Smooth muscle cell (in vitro differentiated cells): Measurements from ENCODE around the gene MRPS27. TPM values are rescaled to one million over a fixed set of nuclear protein-coding genes. Genes with fewer than 3 reads are reported as not detected.

Source experiments
- DNase-seq: peaks from one replicate; lab custom pipeline; 2025; ENCODE audit not compliant: unreplicated experiment; lab: John Stamatoyannopoulos, UW
- H2AFZ ChIP-seq: fragments of 200-600 bp; sonication (generic); 2 replicates; pipeline ENCODE4 v1.6.0; 2016; ENCODE audit warnings: antibody characterized with exemption, low read depth, mild to moderate bottlenecking
- H3F3A ChIP-seq: fragments of 200-600 bp; sonication (generic); 2 replicates; pipeline ENCODE4 v1.6.0; 2017; ENCODE audit warnings: antibody characterized with exemption, low read depth
- H3K27ac ChIP-seq: fragments of 200-600 bp; sonication (generic); 2 replicates; pipeline ENCODE4 v1.5.1; 2016; ENCODE audit warnings: low read depth, mild to moderate bottlenecking
- H3K27me3 ChIP-seq: fragments of 200-600 bp; sonication (generic); 2 replicates; pipeline ENCODE4 v1.6.1; 2016; ENCODE audit warnings: low read depth, mild to moderate bottlenecking
- H3K36me3 ChIP-seq: fragments of 200-600 bp; sonication (generic); 2 replicates; pipeline ENCODE4 v1.5.1; 2016; ENCODE audit warnings: low read depth
- H3K4me1 ChIP-seq: fragments of 200-600 bp; sonication (generic); 2 replicates; pipeline ENCODE4 v1.5.1; 2016; ENCODE audit warnings: low read depth
- H3K4me2 ChIP-seq: fragments of 200-600 bp; sonication (generic); 2 replicates; pipeline ENCODE4 v1.6.0; 2016; ENCODE audit warnings: mild to moderate bottlenecking
- H3K4me3 ChIP-seq: fragments of 200-600 bp; sonication (generic); 2 replicates; pipeline ENCODE4 v1.5.1; 2016; ENCODE audit warnings: mild to moderate bottlenecking
- H3K79me2 ChIP-seq: fragments of 200-600 bp; sonication (generic); 2 replicates; pipeline ENCODE4 v1.6.0; 2016; ENCODE audit warnings: low read depth, mild to moderate bottlenecking
- H3K9ac ChIP-seq: fragments of 200-600 bp; sonication (generic); 2 replicates; pipeline ENCODE4 v1.6.0; 2016; ENCODE audit warnings: low read depth
- H3K9me3 ChIP-seq: fragments of 200-600 bp; sonication (generic); replicated peaks from 2 replicates; pipeline ENCODE4 v1.5.1; 2016; ENCODE audit warnings: low read depth
- H4K20me1 ChIP-seq: fragments of 200-600 bp; sonication (generic); 2 replicates; pipeline ENCODE4 v1.6.0; 2016; ENCODE audit warnings: low read depth
- CTCF ChIP-seq: fragments of 200-600 bp; sonication (generic); IDR thresholded peaks from 2 replicates; pipeline ENCODE4 v1.5.1; 2017; ENCODE audit warnings: borderline replicate concordance, mild to moderate bottlenecking, antibody characterized with exemption; ENCODE audit not compliant: insufficient read depth, poor library complexity, severe bottlenecking
- WGBS: methylation state at CpG from one replicate; pipeline ENCODE4 v1.1.7; 2016; ENCODE audit warnings: low lambda C conversion rate; 5-methylcytosine and 5-hydroxymethylcytosine counted together
- polyA plus RNA-seq: library from polyadenylated mRNA; unstranded; fragments of >200 nt; fragmentation: Nextera tagmentation; extraction: Ambion mirVana; gene quantifications from 2 replicates; pipeline ENCODE4 v1.2.1, GENCODE V29; 2016
- total RNA-seq: library from RNA; depleted of rRNA; stranded (reverse); fragments of >200 nt; gene quantifications from 2 replicates; pipeline ENCODE4 v1.2.3, GENCODE V29; 2014

Gene MRPS27
- total and polyA plus RNA-seq, 2 experiments from 2014 or later = 36.7 to 38.3 TPM

- Histone ChIP-seq H3K79me2 (peaks cover 25% of the 10 kb centered on the region), H3K36me3 (peaks cover 5% of the 10 kb centered on the region), H3F3A (peaks cover 16% of the 10 kb centered on the region), H3K27ac (no peak overlapping the region), H4K20me1 (no peaks in the 10 kb centered on the region), H2AFZ (no peak overlapping the region), H3K4me2 (no peak overlapping the region), H3K9ac (no peak overlapping the region), H3K4me1 (peaks cover 5% of the 10 kb centered on the region), H3K27me3 (no peaks in the 10 kb centered on the region), H3K9me3 (no peaks in the 10 kb centered on the region), H3K4me3 (no peak overlapping the region)
- DNase-seq = no peak
- over 99% methylated on average over 3 of the region's 3 CpGs for WGBS
- TF ChIP-seq CTCF = no peak
Observed at GRCh38 chr5:72276219-72276752, 43.8 kb downstream of the MRPS27 start.

- Histone ChIP-seq H3K9me3 (no peaks in the 10 kb centered on the region), H3K4me2 (peak overlapping the region; percentile 16), H2AFZ (no peak overlapping the region), H3K27me3 (no peaks in the 10 kb centered on the region), H3K9ac (no peak overlapping the region), H3K4me1 (no peaks in the 10 kb centered on the region), H4K20me1 (no peaks in the 10 kb centered on the region), H3K4me3 (no peak overlapping the region), H3F3A (no peaks in the 10 kb centered on the region), H3K79me2 (peaks cover 37% of the 10 kb centered on the region), H3K36me3 (peaks cover 5% of the 10 kb centered on the region), H3K27ac (peak overlapping the region; percentile 45)
- 73% methylated on average over 7 of the region's 7 CpGs for WGBS
- no peak for DNase-seq
- TF ChIP-seq CTCF = no peak
Observed at GRCh38 chr5:72273547-72273946, 46.5 kb downstream of the MRPS27 start.

GRCh38 chr5:72272398-72272797, 47.6 kb downstream of the MRPS27 start:
- Histone ChIP-seq H3F3A (no peaks in the 10 kb centered on the region), H3K4me3 (no peak overlapping the region), H3K27me3 (no peaks in the 10 kb centered on the region), H3K4me2 (no peak overlapping the region), H3K9ac (no peak overlapping the region), H3K79me2 (peaks cover 37% of the 10 kb centered on the region), H3K27ac (no peak overlapping the region), H4K20me1 (no peaks in the 10 kb centered on the region), H2AFZ (no peak overlapping the region), H3K36me3 (peaks cover 5% of the 10 kb centered on the region), H3K4me1 (no peaks in the 10 kb centered on the region), H3K9me3 (no peaks in the 10 kb centered on the region)
- TF ChIP-seq CTCF = no peak
- no peak for DNase-seq
- 84% methylated on average over 4 of the region's 4 CpGs for WGBS

GRCh38 chr5:72271702-72272101, 48.3 kb downstream of the MRPS27 start:
- Histone ChIP-seq H3K79me2 (peaks cover 35% of the 10 kb centered on the region), H3F3A (no peaks in the 10 kb centered on the region), H4K20me1 (no peaks in the 10 kb centered on the region), H3K4me2 (no peak overlapping the region), H3K4me1 (no peaks in the 10 kb centered on the region), H3K27ac (peak overlapping the region; percentile 3), H3K9me3 (no peaks in the 10 kb centered on the region), H2AFZ (no peak overlapping the region), H3K36me3 (peaks cover 5% of the 10 kb centered on the region), H3K27me3 (no peaks in the 10 kb centered on the region), H3K9ac (no peak overlapping the region), H3K4me3 (no peak overlapping the region)
- DNase-seq = no peak
- 41% methylated on average over 3 of the region's 3 CpGs for WGBS
- TF ChIP-seq CTCF = no peak
